A549 (cell line): ENCODE measurements around the gene KRTAP3-2.

ENCODE experiments used
- CHD2 ChIP-seq: fragments of 150-350 bp; IDR thresholded peaks from 2 replicates; pipeline ENCODE4 v1.6.1; 2014; ENCODE audit warnings: low read length; ENCODE audit not compliant: partially characterized antibody
- CTCF ChIP-seq: fragments of >200 bp; sonication (Bioruptor Twin); formaldehyde crosslinking; IDR thresholded peaks from 3 replicates; pipeline ENCODE4 v1.5.1; 2016
- JUN ChIP-seq, 2 experiments: fragments of >200 bp; sonication (Bioruptor Twin); formaldehyde crosslinking; IDR thresholded peaks; 2 replicates in 1 of 2; 3 replicates in 1 of 2; pipeline ENCODE4 v1.6.1; 2016 to 2017

- TF ChIP-seq CHD2 (no peak), CTCF (no peak), JUN (IDR thresholded peaks at IDR 0.05) (no peak)
These were observed 15.7 kb upstream of the KRTAP3-2 start for GRCh38 chr17:41015454-41015853.
